ENCODE measurements around the gene NAT8L. TPM values are rescaled to one million over a fixed set of nuclear protein-coding genes. Genes with fewer than 3 reads are reported as not detected.
"Not testable (repeated sequence)": the region's sequence is repeated elsewhere in the genome, so short reads cannot be mapped to it uniquely, and the experiment has no call there.

NAT8L gene
- polyA plus RNA-seq, 3 donors = 0.01 TPM; not detected in 2

DNA sequence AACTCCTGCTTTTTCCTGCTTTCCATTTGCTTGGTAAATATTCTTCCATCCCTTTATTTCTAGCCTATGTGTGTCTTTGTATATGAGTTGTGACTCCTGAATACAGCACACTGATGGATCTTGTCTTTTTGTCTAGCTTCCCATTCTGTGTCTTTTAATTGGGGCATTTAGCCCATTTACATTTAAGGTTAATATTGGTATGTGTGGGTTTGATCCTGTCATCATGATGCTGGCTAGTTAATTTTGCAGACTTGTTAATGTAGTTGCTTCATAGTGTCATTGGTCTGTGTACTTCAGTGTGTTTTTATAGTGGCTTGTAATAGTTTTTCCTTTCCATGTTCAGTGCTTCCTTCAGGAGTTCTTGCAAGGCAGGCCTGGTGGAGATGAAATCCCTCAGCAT is 28.0 kb upstream of the NAT8L start:
- peak overlapping the region in 1 of 2 donors; percentile 11 for H3K4me3 Mint-ChIP-seq
- peaks cover 39 to 74% (median 48%) of the 10 kb centered on the region in 3 donors for H3K27me3 Mint-ChIP-seq (ENCODE audit: low read depth in 3 of 3)

DNA sequence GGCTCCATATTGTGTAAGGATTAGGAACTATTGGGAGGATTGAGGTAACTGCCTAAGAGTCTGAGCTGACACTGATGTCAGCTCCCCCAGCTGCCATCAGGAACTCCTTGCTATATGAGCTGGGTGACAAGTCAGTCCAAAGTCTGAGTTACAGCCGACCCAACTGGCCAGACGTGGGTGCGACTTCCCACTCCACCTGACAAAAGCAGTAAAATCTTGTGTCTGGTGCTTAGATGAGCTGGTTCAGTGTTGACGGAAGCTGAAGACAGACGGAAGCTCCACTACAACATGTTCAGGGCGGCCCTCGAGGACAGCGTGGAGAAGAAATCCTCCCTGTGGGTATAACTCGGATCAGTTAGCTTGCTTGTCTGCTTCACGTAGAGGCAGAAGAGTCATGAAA is 22.8 kb upstream of the NAT8L start:
- WGBS (ENCODE audit: insufficient coverage) = 92% methylated on average over 4 of the region's 10 CpGs
- H3K27me3 ChIP-seq (ENCODE audit: control insufficient read depth in 2 of 2, insufficient read depth in 2 of 2, low read length in 2 of 2) = peaks cover 15 to 62% of the 10 kb centered on the region in 2 donors

More for the DNA sequence above, 28.0 kb upstream of the NAT8L start:
- H3K27me3 ChIP-seq (ENCODE audit: control insufficient read depth in 2 of 2, insufficient read depth in 2 of 2, low read length in 2 of 2) = peaks cover 3 to 28% of the 10 kb centered on the region in 2 donors
- DNase-seq; H3K9me3 ChIP-seq (replicated peaks in 1 of 2; ENCODE audit: control insufficient read depth in 1 of 2, insufficient read depth in 1 of 2, low read length in 2 of 2); H3K79me2 ChIP-seq (ENCODE audit: insufficient read depth, low read length); H3K4me1 Mint-ChIP-seq; H3K36me3 ChIP-seq (replicated peaks in 1 of 2; ENCODE audit: control insufficient read depth in 1 of 2, insufficient read depth in 2 of 2, low read length in 2 of 2); H3K4me3 ChIP-seq (replicated peaks in 1 of 3; ENCODE audit: low read depth in 2 of 3, low read length in 3 of 3); H3K27ac ChIP-seq (ENCODE audit: low read depth in 1 of 2, low read length in 2 of 2); H4K20me1 ChIP-seq (ENCODE audit: insufficient read depth, low read length); H3K36me3 Mint-ChIP-seq; H3K4me2 ChIP-seq (replicated peaks; ENCODE audit: extremely low read depth, low read length, poor library complexity, severe bottlenecking); H3K27ac Mint-ChIP-seq; H3K9ac ChIP-seq (ENCODE audit: insufficient read depth, low read length, poor library complexity, severe bottlenecking); intact Hi-C loops (cut with micrococcal nuclease); H3K4me1 ChIP-seq (ENCODE audit: control insufficient read depth in 1 of 2, insufficient read depth in 2 of 2, low read length in 2 of 2); H2AFZ ChIP-seq (ENCODE audit: insufficient read depth, low read depth, low read length, poor library complexity, severe bottlenecking): not testable (repeated sequence)
- H3K9me3 Mint-ChIP-seq = peaks cover 0 to 13% (median 5%) of the 10 kb centered on the region in 7 donors

More for the DNA sequence above, 22.8 kb upstream of the NAT8L start:
- Histone ChIP-seq H3K9ac (ENCODE audit: insufficient read depth, low read length, poor library complexity, severe bottlenecking) (no peak overlapping the region), H3K79me2 (ENCODE audit: insufficient read depth, low read length) (no peaks in the 10 kb centered on the region), H3K4me3 (replicated peaks in 1 of 3; ENCODE audit: low read depth in 2 of 3, low read length in 3 of 3) (no peak overlapping the region), H3K27ac (ENCODE audit: low read depth in 1 of 2, low read length in 2 of 2) (no peak overlapping the region), H2AFZ (ENCODE audit: insufficient read depth, low read depth, low read length, poor library complexity, severe bottlenecking) (no peak overlapping the region), H4K20me1 (ENCODE audit: insufficient read depth, low read length) (no peaks in the 10 kb centered on the region), H3K9me3 (replicated peaks in 1 of 2; ENCODE audit: control insufficient read depth in 1 of 2, insufficient read depth in 1 of 2, low read length in 2 of 2) (peaks cover 2 to 9% of the 10 kb centered on the region in 2 donors), H3K4me1 (ENCODE audit: control insufficient read depth in 1 of 2, insufficient read depth in 2 of 2, low read length in 2 of 2) (peaks cover 3 to 6% of the 10 kb centered on the region in 2 donors), H3K36me3 (replicated peaks in 1 of 2; ENCODE audit: control insufficient read depth in 1 of 2, insufficient read depth in 2 of 2, low read length in 2 of 2) (no peaks in the 10 kb centered on the region), H3K4me2 (replicated peaks; ENCODE audit: extremely low read depth, low read length, poor library complexity, severe bottlenecking) (no peak overlapping the region)
- intact Hi-C loops (cut with micrococcal nuclease) = no loop called here
- Mint-ChIP-seq H3K27me3 (ENCODE audit: low read depth in 3 of 3) (peaks cover 33 to 77% (median 36%) of the 10 kb centered on the region in 3 donors), H3K36me3 (no peaks in the 10 kb centered on the region), H3K4me1 (peaks cover 7% of the 10 kb centered on the region), H3K27ac (peak overlapping the region in 1 of 7 donors; percentile 62), H3K9me3 (peaks cover 7 to 18% (median 8%) of the 10 kb centered on the region in 7 donors), H3K4me3 (peak overlapping the region in 1 of 2 donors; percentile 61)
- no peak for DNase-seq
- TF ChIP-seq, protein P1, sequence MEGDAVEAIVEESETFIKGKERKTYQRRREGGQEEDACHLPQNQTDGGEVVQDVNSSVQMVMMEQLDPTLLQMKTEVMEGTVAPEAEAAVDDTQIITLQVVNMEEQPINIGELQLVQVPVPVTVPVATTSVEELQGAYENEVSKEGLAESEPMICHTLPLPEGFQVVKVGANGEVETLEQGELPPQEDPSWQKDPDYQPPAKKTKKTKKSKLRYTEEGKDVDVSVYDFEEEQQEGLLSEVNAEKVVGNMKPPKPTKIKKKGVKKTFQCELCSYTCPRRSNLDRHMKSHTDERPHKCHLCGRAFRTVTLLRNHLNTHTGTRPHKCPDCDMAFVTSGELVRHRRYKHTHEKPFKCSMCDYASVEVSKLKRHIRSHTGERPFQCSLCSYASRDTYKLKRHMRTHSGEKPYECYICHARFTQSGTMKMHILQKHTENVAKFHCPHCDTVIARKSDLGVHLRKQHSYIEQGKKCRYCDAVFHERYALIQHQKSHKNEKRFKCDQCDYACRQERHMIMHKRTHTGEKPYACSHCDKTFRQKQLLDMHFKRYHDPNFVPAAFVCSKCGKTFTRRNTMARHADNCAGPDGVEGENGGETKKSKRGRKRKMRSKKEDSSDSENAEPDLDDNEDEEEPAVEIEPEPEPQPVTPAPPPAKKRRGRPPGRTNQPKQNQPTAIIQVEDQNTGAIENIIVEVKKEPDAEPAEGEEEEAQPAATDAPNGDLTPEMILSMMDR (IDR thresholded peaks at IDR 0.05) = no peak
